H9 (cell line): Measurements from ENCODE around the gene SLAMF1. TPM values are rescaled to one million over a fixed set of nuclear protein-coding genes. Genes with fewer than 3 reads are reported as not detected.

Source experiments
- DNase-seq: peaks from one replicate; pipeline ENCODE4 v3.0.0-alpha.2; 2017
- H2AFZ ChIP-seq: one replicate; pipeline ENCODE4 v1.6.1; 2013; ENCODE audit warnings: mild to moderate bottlenecking, low read length, control low read depth, moderate library complexity
- H2AK5ac ChIP-seq: 2 replicates; pipeline ENCODE4 v1.6.1; 2013; ENCODE audit warnings: low read length, control low read depth, mixed read lengths; ENCODE audit not compliant: insufficient read length
- H2BK120ac ChIP-seq: one replicate; pipeline ENCODE4 v1.6.1; 2013; ENCODE audit warnings: low read depth, mild to moderate bottlenecking, low read length, control low read depth, inconsistent platforms; ENCODE audit not compliant: poor library complexity, severe bottlenecking
- H2BK12ac ChIP-seq: 2 replicates; pipeline ENCODE4 v1.6.1; 2013; ENCODE audit warnings: low read length, control low read depth, mixed read lengths, low read depth; ENCODE audit not compliant: insufficient read length
- H2BK15ac ChIP-seq: 2 replicates; pipeline ENCODE4 v1.6.1; 2013; ENCODE audit warnings: low read depth, low read length, control low read depth
- H2BK20ac ChIP-seq: one replicate; pipeline ENCODE4 v1.6.1; 2013; ENCODE audit warnings: low read depth, mild to moderate bottlenecking, low read length, control low read depth, inconsistent platforms; ENCODE audit not compliant: poor library complexity, severe bottlenecking
- H2BK5ac ChIP-seq: 2 replicates; pipeline ENCODE4 v1.6.1; 2013; ENCODE audit warnings: low read length, control low read depth, mixed read lengths; ENCODE audit not compliant: insufficient read length
- H3K14ac ChIP-seq: 2 replicates; pipeline ENCODE4 v1.6.1; 2013; ENCODE audit warnings: low read length, control low read depth; ENCODE audit not compliant: insufficient read depth
- H3K18ac ChIP-seq: 2 replicates; pipeline ENCODE4 v1.6.1; 2013; ENCODE audit warnings: low read depth, mild to moderate bottlenecking, mixed read lengths, low read length, control low read depth; ENCODE audit not compliant: insufficient read length
- H3K23ac ChIP-seq: 2 replicates; pipeline ENCODE4 v1.6.1; 2013; ENCODE audit warnings: low read length, control low read depth, mixed read lengths, low read depth; ENCODE audit not compliant: insufficient read length
- H3K23me2 ChIP-seq: 2 replicates; pipeline ENCODE4 v1.6.1; 2013; ENCODE audit warnings: low read depth, mild to moderate bottlenecking, mixed read lengths, low read length, control low read depth; ENCODE audit not compliant: insufficient read length, poor library complexity, severe bottlenecking
- H3K27ac ChIP-seq: 2 replicates; pipeline ENCODE4 v1.5.1; 2013; ENCODE audit warnings: low read length, control low read depth, mixed read lengths, low read depth; ENCODE audit not compliant: insufficient read length
- H3K27me3 ChIP-seq: 2 replicates; pipeline ENCODE4 v1.6.1; 2013; ENCODE audit warnings: low read length, control low read depth, inconsistent platforms; ENCODE audit not compliant: insufficient read depth
- H3K4ac ChIP-seq: 2 replicates; pipeline ENCODE4 v1.6.1; 2013; ENCODE audit warnings: low read depth, mild to moderate bottlenecking, control low read depth, inconsistent platforms, low read length, moderate library complexity
- H3K4me1 ChIP-seq: 2 replicates; pipeline ENCODE4 v1.6.1; 2013; ENCODE audit warnings: low read length, control low read depth, inconsistent platforms; ENCODE audit not compliant: insufficient read depth
- H3K4me2 ChIP-seq: 2 replicates; pipeline ENCODE4 v1.6.1; 2013; ENCODE audit warnings: low read length, control low read depth, mixed read lengths; ENCODE audit not compliant: insufficient read length, insufficient read depth
- H3K56ac ChIP-seq: 2 replicates; pipeline ENCODE4 v1.6.1; 2013; ENCODE audit warnings: low read depth, mild to moderate bottlenecking, mixed read lengths, low read length, control low read depth; ENCODE audit not compliant: insufficient read length
- H3K79me1 ChIP-seq: 2 replicates; pipeline ENCODE4 v1.6.1; 2013; ENCODE audit warnings: low read depth, mild to moderate bottlenecking, moderate library complexity, low read length, control low read depth, inconsistent platforms; ENCODE audit not compliant: insufficient read depth, poor library complexity, severe bottlenecking
- H3K79me2 ChIP-seq: 2 replicates; pipeline ENCODE4 v1.6.1; 2013; ENCODE audit warnings: low read length, control low read depth, inconsistent platforms; ENCODE audit not compliant: insufficient read depth
- H3K9ac ChIP-seq: 2 replicates; pipeline ENCODE4 v1.6.1; 2013; ENCODE audit warnings: low read length, control low read depth, mixed read lengths; ENCODE audit not compliant: insufficient read length; ENCODE audit errors: extremely low read depth
- H3K9me3 ChIP-seq: one replicate; pipeline ENCODE4 v1.6.1; 2013; ENCODE audit warnings: low read depth, low read length, inconsistent platforms; ENCODE audit not compliant: control insufficient read depth
- H3T11ph ChIP-seq: one replicate; pipeline ENCODE4 v1.6.1; 2013; ENCODE audit warnings: mild to moderate bottlenecking, low read length, control low read depth, inconsistent platforms
- H4K20me1 ChIP-seq: one replicate; pipeline ENCODE4 v1.6.1; 2013; ENCODE audit not compliant: control insufficient read depth, insufficient read length, insufficient read depth
- H4K5ac ChIP-seq: 2 replicates; pipeline ENCODE4 v1.6.1; 2013; ENCODE audit warnings: low read depth, mild to moderate bottlenecking, mixed read lengths, low read length, control low read depth; ENCODE audit not compliant: insufficient read length
- H4K8ac ChIP-seq: replicated peaks from 2 replicates; pipeline ENCODE4 v1.6.1; 2013; ENCODE audit warnings: low read length, control low read depth, mixed read lengths, low read depth; ENCODE audit not compliant: insufficient read length
- H4K91ac ChIP-seq: 2 replicates; pipeline ENCODE4 v1.6.1; 2013; ENCODE audit warnings: low read depth, mild to moderate bottlenecking, moderate library complexity, mixed read lengths, low read length, control low read depth; ENCODE audit not compliant: insufficient read length
- H3K27ac Mint-ChIP-seq, 3 experiments: 2 replicates in 2 of 3; 3 replicates in 1 of 3; pipeline ENCODE4 v1.8.0; 2020 to 2021; ENCODE audit warnings: mixed read lengths in 3 of 3, mild to moderate bottlenecking in 1 of 3, moderate library complexity in 1 of 3
- H3K27me3 Mint-ChIP-seq: 2 replicates; pipeline ENCODE4 v1.8.0; 2021; ENCODE audit warnings: low read depth, mild to moderate bottlenecking, moderate library complexity, mixed read lengths
- H3K36me3 Mint-ChIP-seq, 3 experiments: 2 replicates in 2 of 3; 3 replicates in 1 of 3; pipeline ENCODE4 v1.8.0; 2020 to 2021; ENCODE audit warnings: low read depth in 3 of 3, mixed read lengths in 3 of 3; ENCODE audit not compliant: insufficient read depth in 1 of 3
- H3K4me1 Mint-ChIP-seq, 2 experiments: 2 replicates each; pipeline ENCODE4 v1.8.0; 2020; ENCODE audit warnings: mixed read lengths in 2 of 2
- H3K4me3 Mint-ChIP-seq, 2 experiments: 2 replicates in 1 of 2; 3 replicates in 1 of 2; pipeline ENCODE4 v1.8.0; 2020 to 2021; ENCODE audit warnings: mild to moderate bottlenecking in 2 of 2, mixed read lengths in 2 of 2, moderate library complexity in 1 of 2
- H3K9me3 Mint-ChIP-seq, 2 experiments: 2 replicates in 1 of 2; 3 replicates in 1 of 2; pipeline ENCODE4 v1.8.0; 2020; ENCODE audit warnings: mild to moderate bottlenecking in 2 of 2, mixed read lengths in 2 of 2, moderate library complexity in 1 of 2
- total RNA-seq: library from RNA; stranded (reverse); gene quantifications from 2 replicates; pipeline ENCODE4 v1.2.1, GENCODE V29; 2021
- TF ChIP-seq, protein P1 (sequence below): fragments of 200-600 bp; sonication (generic); conservative IDR thresholded peaks from 3 replicates; pipeline ENCODE4 v1.8.0; 2021; ENCODE audit warnings: antibody characterized with exemption, mild to moderate bottlenecking

The SLAMF1 gene
- total RNA-seq, 1 experiment from 2014 or later = not detected

DNA sequence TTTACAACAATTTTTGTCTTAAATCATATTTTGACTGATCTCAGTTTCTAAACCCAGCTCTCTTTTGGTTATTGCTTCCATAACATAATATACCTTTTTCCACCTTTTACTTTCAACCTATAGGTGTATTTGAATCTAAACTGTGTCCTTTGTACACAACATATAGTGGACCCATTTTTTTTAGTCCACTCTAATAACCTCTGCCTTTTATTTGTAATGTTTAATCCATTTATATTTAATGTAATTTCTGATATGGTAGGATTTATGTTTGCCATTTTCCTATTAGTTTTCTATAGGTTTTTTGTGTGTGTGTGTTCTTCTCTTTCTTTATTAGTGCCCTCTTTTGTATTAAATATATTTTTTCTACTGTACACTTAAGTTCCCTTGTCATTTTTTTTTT, 22.4 kb upstream of the SLAMF1 start:
- H4K5ac ChIP-seq = no peak overlapping the region
- Mint-ChIP-seq H3K4me3 (no peak overlapping the region), H3K36me3 (peaks cover 3 to 27% (median 12%) of the 10 kb centered on the region in 3 experiments; a peak in 6 of 7 replicates), H3K9me3 (peaks cover 15 to 29% of the 10 kb centered on the region in 2 experiments), H3K27me3 (no peaks in the 10 kb centered on the region), H3K4me1 (peaks cover 14 to 18% of the 10 kb centered on the region in 2 experiments), H3K27ac (no peak overlapping the region)
- no peak overlapping the region for H3K18ac ChIP-seq
- no peaks in the 10 kb centered on the region for H3K23me2 ChIP-seq
- H3K56ac ChIP-seq = no peak overlapping the region
- no peak overlapping the region for H4K91ac ChIP-seq
- H3K4me1 ChIP-seq = peaks cover 15% of the 10 kb centered on the region
- no peak overlapping the region for H3K9ac ChIP-seq
- H3K27ac ChIP-seq = no peak overlapping the region
- H3K27me3 ChIP-seq = no peaks in the 10 kb centered on the region
- H2BK12ac ChIP-seq = no peak overlapping the region
- H2AK5ac ChIP-seq = no peak overlapping the region
- H2BK15ac ChIP-seq = no peak overlapping the region
- H3K9me3 ChIP-seq = no peaks in the 10 kb centered on the region
- no peak overlapping the region for H2BK20ac ChIP-seq
- H4K8ac ChIP-seq = no peak overlapping the region
- no peak overlapping the region for H3T11ph ChIP-seq
- H3K79me1 ChIP-seq = no peaks in the 10 kb centered on the region
- no peak overlapping the region for H3K4me2 ChIP-seq
- no peak overlapping the region for H2BK120ac ChIP-seq
- H2AFZ ChIP-seq = no peak overlapping the region
- H2BK5ac ChIP-seq = no peak overlapping the region
- H3K79me2 ChIP-seq = no peaks in the 10 kb centered on the region
- H3K14ac ChIP-seq = no peak overlapping the region
- TF ChIP-seq, protein P1, sequence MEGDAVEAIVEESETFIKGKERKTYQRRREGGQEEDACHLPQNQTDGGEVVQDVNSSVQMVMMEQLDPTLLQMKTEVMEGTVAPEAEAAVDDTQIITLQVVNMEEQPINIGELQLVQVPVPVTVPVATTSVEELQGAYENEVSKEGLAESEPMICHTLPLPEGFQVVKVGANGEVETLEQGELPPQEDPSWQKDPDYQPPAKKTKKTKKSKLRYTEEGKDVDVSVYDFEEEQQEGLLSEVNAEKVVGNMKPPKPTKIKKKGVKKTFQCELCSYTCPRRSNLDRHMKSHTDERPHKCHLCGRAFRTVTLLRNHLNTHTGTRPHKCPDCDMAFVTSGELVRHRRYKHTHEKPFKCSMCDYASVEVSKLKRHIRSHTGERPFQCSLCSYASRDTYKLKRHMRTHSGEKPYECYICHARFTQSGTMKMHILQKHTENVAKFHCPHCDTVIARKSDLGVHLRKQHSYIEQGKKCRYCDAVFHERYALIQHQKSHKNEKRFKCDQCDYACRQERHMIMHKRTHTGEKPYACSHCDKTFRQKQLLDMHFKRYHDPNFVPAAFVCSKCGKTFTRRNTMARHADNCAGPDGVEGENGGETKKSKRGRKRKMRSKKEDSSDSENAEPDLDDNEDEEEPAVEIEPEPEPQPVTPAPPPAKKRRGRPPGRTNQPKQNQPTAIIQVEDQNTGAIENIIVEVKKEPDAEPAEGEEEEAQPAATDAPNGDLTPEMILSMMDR = no peak
- DNase-seq = no peak
- H3K23ac ChIP-seq = no peak overlapping the region
- no peak overlapping the region for H3K4ac ChIP-seq
- no peaks in the 10 kb centered on the region for H4K20me1 ChIP-seq
